GM19193 (cell line): ENCODE data around the gene SLCO1B3.

Experiments used
- POLR2A ChIP-seq: IDR thresholded peaks from 4 replicates; pipeline ENCODE4 v1.6.1; 2011; ENCODE audit not compliant: insufficient read depth, insufficient read length; ENCODE audit errors: extremely low read depth

Gene SLCO1B3

GRCh38 chr12:20810487-20810886, at the start of gene SLCO1B3:
Gene SLCO1B3, plus strand, starts transcription at chr12:20810705. Its CDS starts 5,034 bp downstream, at chr12:20815739.
- TF ChIP-seq POLR2A: no peak

- TF ChIP-seq POLR2A: no peak
Measured at GRCh38 chr12:20777420-20777819, 33.1 kb upstream of the SLCO1B3 start.

- TF ChIP-seq POLR2A: no peak
Measured at GRCh38 chr12:20778969-20779368, 31.5 kb upstream of the SLCO1B3 start.

GRCh38 chr12:20792971-20793370, 17.5 kb upstream of the SLCO1B3 start:
- no peak for TF ChIP-seq POLR2A

GRCh38 chr12:20798554-20798953, 12.0 kb upstream of the SLCO1B3 start:
- TF ChIP-seq POLR2A: no peak

- TF ChIP-seq POLR2A: no peak
Measured at GRCh38 chr12:20800160-20800559, 10.3 kb upstream of the SLCO1B3 start.

- no peak for TF ChIP-seq POLR2A
Measured at GRCh38 chr12:20801035-20801434, 9.5 kb upstream of the SLCO1B3 start.

- no peak for TF ChIP-seq POLR2A
Measured at GRCh38 chr12:20805921-20806320, 4.6 kb upstream of the SLCO1B3 start.

- no peak for TF ChIP-seq POLR2A
Measured at GRCh38 chr12:20807192-20808080, 3.1 kb upstream of the SLCO1B3 start.

- no peak for TF ChIP-seq POLR2A
Measured at GRCh38 chr12:20808521-20808920, 2.0 kb upstream of the SLCO1B3 start.

GRCh38 chr12:20815574-20815973, 5.1 kb downstream of the SLCO1B3 start:
- TF ChIP-seq POLR2A: no peak

- TF ChIP-seq POLR2A: no peak
Measured at GRCh38 chr12:20822415-20822814, 11.9 kb downstream of the SLCO1B3 start.

GRCh38 chr12:20822925-20823324, 12.4 kb downstream of the SLCO1B3 start:
- no peak for TF ChIP-seq POLR2A

- TF ChIP-seq POLR2A: no peak
Measured at GRCh38 chr12:20829919-20830318, 19.4 kb downstream of the SLCO1B3 start.

GRCh38 chr12:20830456-20830855, 20.0 kb downstream of the SLCO1B3 start:
- TF ChIP-seq POLR2A: no peak

GRCh38 chr12:20832911-20833310, 22.4 kb downstream of the SLCO1B3 start:
- TF ChIP-seq POLR2A: no peak
